Right kidney (tissue), 1 donor: ENCODE measurements around the gene ASS1.

Source experiments
- DNase-seq: peaks from one replicate; pipeline ENCODE4 v3.0.0-alpha.2; 2016

Gene ASS1

DNA sequence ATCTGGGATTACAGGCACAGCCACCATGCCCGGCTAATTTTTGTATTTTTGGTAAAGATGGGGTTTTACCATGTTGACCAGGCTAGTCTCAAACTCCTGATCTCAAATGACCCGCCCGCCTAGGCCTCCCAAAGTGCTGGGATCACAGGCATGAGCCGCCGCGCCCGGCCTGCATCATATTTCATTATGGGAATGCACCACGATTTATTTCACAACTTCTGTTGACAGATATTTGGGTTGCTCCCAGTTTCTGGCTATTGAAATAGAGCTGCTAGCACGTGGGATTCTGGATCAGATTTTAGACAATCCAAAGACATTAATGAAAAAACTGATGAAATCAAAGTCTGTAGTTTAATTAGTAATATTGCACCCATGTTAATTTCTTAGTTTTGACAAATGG, 86.2 kb downstream of the ASS1 start:
- no peak for DNase-seq

- no peak for DNase-seq
Measured at GRCh38 chr9:130531670-130532069, 86.9 kb downstream of the ASS1 start.

- no peak for DNase-seq
Measured at GRCh38 chr9:130532426-130533080, 87.8 kb downstream of the ASS1 start.

DNA sequence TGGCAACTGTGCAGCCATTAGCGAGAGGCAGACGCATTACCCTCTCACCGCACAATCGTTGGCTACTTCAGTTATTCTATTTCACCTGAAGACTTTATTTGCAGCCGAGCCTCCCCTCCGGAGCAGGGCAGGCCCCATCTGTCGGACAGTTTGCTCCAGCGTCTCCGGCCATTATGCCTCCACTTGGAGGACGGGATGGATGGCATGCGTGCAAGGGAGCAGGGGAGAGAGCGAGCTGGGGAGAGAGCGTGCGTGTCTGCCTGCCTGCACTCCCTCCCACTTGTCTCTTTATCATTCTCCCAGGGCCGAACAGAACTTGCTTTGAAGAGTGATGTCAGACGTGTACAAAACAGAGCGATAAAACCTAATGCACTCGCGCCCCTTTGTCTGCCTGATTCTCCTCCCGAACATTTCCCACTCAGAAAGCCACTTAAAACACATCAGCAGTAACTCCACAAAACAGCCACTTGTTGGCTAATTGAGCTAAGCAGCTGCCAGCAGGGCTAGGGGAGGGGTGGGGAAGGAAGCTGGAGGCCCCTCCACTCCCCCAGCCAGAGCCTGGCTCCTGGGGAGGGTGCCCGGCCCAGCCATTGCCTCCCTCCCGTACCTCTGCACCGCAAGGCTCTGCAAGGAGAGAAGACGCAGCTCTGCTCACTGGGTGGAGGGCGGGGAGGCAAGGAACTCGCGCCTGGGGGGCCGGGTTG, 91.2 kb downstream of the ASS1 start:
- peak; percentile 63 for DNase-seq

GRCh38 chr9:130536701-130537107, 91.9 kb downstream of the ASS1 start:
- no peak for DNase-seq

DNA sequence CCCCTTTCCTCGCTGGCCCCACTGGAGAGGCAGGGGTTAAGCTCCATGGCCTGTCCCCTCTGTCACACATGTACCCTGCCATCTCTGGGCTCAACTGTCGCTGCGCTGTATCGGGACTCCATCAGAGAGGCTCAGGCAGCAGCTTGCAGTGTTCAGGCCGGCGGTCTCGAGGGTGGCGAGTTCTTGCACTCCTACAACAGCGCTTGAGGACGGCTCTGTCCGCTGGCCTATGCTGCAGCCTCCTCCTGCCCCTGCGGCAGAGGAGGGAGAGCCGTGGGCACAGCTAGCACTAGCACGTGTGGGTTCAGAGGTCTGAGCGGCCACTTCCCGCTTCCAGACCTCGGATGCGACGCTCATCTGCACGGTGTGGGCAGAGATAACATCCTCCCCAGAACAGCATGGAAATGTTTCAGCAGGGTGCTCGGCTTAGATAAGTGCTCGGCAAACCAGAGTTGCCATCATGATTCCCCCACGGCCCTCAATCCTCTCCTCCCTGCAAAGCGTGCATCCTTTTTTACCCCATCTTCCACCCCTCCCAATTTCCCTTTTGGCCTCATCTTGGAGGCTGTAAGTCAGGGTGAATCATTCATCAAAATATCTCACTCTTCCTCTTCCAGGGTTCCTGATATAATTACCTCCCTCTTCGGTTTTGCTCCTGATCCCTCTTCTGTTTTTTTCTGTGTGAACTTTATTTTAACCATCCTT, 92.7 kb downstream of the ASS1 start:
- DNase-seq: no peak

- no peak for DNase-seq
Measured at GRCh38 chr9:130539420-130540223, 94.9 kb downstream of the ASS1 start.

- DNase-seq: no peak
Measured at GRCh38 chr9:130541533-130541932, 96.8 kb downstream of the ASS1 start.

DNA sequence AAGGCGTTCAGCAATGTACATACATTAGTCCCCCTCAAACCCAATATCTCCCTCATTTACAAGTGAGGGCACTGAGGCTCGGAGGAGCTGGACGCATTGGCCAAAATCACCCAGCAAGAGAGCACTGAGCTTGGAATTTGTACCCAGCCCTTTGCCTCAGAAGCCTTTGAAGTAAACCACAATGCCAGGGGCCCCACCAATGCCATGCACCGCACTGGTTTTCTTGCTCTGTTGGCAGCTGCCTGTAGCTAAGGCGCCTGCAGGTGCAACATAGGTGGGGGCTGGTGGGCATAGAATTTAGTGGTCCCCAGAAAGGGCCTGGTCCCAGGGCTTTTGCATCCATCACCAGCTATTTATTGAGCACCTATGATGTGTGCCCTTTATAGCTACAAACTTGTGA, 97.3 kb downstream of the ASS1 start:
- DNase-seq: no peak

GRCh38 chr9:130542457-130543228, 97.9 kb downstream of the ASS1 start:
- no peak for DNase-seq

DNA sequence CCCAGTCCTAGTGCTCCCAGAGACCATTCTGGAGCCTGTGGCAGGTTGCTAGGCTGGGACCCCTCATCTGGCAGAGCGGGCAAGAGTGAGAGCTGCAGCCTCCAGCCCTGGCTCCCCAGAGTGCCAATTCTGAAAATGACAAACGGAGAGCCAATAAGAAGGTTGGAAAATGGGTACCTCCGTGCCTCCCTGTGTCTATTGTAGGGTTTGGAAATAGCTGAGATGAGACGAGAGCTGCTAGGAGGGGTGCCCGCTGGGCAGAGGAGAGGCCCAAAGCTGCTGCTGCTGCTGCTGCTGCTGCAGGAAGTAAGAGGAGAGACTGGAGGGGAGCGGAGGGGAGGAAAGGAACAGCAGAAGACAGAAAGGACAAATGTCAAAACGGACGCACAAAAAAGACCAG, 98.6 kb downstream of the ASS1 start:
- no peak for DNase-seq

DNA sequence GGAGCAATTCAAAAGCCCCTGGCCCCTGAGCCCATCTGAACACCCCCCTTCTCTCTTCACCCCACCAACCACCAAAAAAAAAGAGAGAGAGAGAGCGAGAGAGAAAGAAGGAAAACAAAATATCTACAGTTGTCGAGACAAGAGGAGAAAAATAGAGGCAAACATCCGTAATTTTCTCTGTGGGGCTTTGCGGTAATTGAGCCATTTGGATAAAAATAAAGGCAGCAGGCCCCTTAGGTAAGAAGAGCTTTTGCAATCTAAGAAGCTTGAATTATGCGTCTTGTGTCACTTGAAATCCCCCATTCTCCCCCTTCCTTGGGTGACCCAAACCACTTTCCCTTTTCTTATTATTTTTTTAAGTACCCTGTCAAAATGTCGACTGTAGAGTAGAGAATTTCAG, 99.1 kb downstream of the ASS1 start:
- DNase-seq: no peak

GRCh38 chr9:130544364-130544763, 99.6 kb downstream of the ASS1 start:
- DNase-seq: no peak

DNA sequence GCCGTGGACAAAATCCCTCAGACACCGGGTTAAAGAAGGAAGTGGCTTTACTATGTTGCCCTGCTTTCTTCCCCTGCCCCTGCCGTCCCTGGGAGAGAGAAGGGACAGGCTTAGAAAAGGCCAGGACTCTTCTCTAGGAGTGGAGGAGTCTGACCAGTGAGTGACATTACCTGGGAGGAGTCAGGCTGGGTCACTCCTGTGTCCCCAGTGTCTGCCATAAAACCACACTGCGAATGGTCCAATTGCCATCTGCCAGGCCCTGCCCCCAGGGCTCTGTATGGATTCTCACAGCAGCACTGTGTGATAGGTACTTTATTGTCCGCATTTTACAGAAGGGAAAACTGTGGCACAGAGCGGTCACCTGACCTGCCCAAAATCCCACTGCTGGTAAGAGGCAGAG, 103.3 kb downstream of the ASS1 start:
- no peak for DNase-seq

DNA sequence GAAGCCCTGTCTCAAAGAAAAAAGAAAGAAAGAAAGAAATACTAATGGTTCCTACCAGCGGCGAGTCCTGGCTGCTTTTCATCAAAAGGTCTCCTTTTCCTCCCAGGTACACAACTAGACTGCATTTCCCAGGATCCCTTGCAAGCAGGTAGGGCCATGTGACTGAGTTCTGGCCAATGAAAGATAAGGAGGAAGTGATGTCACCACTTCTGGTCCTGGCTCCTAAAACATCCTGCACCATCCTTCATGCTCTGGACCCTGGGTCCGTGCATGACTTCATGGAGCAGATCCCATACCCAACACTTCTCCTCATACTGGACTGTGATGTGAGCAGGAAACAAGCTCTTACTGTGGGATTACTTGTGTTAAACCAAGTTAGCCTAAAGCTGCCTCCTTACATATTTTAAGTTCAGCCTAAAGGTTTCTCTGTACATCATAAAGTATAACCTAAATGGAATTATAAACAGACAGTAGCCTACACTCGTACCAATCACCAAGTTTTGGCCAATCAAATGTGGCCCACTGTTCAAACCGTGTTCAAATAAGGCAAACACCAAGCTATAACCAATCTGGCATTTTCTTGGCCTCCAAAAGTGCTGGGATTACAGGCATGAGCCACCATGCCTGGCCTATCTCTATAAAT, 104.5 kb downstream of the ASS1 start:
- DNase-seq: no peak
